Measurements from ENCODE around the gene MAGI2.

The MAGI2 gene

DNA sequence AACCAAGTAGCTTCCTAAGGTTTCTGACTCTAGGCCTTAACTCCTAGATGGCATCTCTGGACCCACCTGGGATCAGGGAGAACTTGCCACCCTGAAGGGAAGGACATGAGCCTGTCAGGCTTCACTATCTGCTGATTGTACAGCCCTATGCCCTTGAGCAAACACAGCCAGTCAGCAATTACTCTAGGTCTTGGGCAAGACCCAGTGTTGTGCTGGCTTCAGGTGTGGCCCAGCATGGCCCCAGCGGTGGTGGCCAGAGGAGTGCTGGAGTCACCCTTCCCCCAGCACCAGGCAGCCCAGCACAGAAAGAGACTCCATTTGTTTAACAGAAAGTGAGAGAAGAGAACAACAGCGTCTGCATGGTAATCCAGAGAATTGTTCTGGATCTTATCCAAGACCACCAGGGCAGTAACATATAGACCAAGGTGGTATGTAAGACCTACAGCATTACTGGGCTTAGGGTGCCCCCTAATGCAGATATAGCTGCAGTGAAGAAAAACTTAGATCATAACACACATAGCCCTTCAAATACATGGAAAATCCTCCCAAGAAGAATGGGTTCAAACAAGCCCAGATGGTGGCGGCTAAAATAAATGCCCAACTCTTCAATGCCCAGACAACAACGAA, 207.7 kb downstream of the MAGI2 start:
- no peak for DNase-seq (ENCODE audit: low read depth)

DNA sequence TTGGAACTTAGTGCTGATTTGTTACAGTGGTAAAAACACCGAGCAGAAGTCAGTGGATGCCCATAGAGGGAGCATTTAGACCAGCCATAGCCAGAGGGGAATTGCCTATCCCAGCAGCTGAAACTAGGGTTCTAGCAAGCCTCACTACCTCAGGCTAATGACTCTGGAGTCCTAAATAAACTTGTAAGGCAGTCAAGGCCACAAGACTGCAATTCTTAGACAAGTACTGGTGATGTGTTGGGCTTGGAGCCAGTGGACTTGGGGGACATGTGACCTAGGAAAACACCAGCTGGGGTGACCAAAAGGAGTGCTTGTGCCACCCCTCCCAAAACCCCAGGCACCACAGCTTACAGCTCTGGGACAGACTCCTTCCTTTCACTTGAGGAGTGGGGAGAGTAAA, 209.0 kb downstream of the MAGI2 start:
- no peak for DNase-seq (ENCODE audit: low read depth)

DNA sequence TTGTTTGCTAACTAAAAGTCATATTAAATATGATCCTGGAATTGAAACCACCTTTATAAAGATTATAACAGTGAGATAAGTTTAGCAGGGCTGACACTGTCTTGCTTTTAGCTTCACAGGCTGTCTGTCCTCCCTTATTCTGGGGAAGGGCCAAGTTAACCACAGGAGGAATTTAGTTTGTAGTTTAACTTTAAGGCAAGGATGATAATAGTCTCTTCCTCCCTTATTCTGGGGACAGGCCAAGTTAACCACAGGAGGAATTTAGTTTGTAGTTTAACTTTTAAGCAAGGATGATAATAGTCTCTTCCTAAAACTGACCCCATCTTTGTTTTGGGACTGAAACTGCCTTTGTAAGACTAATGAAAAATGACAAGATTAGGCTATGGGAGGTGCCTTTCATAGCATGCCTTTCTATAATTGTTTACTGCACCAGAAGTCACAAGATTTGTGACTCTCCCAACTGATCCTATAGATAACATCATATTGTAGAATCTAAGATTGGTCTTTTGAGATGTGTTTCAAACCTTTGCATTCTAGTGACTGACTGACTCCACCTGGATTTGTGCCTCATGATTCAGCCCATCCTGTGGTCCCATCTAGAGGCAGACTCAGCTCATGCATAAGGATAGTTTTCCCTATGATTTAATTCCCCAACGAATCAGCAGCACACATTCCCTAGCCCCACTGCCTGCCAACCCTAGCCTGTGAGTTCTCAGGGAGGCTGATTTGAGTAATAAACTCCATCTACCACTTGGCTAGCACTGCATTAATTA, 212.0 kb downstream of the MAGI2 start:
- peak; percentile 27 for DNase-seq (ENCODE audit: low read depth)

DNA sequence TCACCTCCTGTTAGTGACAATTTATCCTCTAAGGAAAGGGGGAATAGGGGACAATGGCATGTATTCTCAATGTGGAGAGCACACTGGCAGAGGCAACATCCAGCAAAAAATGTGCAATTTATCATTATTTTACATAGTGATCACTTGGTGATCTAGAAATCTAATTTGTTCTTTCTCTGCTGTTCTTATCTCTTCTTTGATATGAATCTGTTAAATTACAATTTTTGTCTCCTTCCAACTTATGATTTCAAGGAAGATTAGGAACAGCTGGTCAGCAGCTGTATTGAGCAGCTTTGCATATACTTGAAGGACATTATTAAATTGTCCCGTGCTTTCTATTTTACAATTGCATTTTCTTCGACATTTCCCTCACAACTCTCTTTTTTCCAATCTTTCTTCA, 213.1 kb downstream of the MAGI2 start:
- DNase-seq (ENCODE audit: low read depth): no peak

DNA sequence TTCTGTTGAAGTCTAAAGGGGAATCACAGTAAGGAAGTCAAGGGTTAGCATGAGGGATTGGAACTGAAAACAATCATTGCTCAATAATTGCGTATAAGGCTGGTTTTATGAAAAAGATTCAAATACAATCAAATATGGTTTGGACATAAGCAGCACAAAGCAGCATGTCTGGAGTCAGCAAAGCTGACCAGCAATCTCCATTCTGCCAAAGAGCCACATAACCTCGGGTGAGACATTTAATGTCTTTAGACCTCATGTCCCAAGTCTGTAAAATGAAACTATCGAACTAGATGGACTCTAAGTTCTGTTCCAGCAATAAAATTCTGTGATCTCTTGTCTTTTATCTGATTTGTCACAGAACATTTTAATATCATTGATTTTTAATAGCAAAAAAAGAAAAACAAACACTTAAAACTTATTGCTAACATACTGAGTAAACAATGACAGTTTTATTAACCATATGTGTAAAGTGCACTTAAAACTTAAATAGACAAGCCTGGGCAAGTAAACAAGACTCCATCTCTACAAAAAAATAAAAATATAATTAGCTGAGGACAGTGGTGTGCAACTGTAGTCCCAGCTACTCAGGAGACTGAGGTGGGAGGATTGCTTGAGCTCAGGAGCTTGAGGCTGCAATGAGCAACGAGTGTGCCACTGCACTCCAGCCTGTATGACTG, 217.0 kb downstream of the MAGI2 start:
- no peak for DNase-seq (ENCODE audit: low read depth)

DNA sequence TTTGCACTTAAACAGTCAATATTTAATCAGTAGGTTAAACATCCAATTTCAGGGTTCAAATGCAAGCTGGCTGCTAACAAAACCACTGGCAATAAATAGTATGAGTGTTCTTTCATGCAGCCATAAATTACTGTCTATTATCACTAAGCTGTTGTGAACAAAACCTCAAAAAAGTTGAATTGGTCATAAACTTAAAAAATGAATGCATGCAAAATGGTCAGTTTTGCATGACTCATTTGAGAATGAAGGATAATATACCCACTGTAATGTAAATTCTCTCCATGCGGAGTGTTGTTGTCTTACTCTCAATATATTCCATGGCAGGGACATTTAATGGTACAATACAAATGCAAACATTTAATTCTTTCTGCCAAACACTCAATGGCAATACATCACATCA, 226.4 kb downstream of the MAGI2 start:
- DNase-seq (ENCODE audit: low read depth): no peak

DNA sequence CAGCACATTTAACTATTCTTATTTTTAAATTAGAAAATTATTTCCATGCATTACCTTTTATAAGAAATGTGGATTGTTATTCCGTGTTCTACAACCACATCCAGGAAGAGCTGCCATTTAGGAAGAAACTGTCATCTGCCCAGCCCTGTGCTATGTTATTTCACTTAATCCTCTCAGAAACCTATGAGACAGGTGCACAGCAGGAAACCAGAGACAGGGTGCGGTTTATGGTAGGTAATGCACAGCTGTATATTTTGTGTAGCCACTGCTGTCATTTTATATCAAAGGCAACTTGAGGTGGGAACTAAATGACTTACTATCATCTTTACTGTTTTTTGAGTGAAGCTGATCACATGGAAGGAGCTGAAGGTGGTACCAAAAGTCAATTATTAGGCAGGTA, 232.3 kb downstream of the MAGI2 start:
- no peak for DNase-seq (ENCODE audit: low read depth)

DNA sequence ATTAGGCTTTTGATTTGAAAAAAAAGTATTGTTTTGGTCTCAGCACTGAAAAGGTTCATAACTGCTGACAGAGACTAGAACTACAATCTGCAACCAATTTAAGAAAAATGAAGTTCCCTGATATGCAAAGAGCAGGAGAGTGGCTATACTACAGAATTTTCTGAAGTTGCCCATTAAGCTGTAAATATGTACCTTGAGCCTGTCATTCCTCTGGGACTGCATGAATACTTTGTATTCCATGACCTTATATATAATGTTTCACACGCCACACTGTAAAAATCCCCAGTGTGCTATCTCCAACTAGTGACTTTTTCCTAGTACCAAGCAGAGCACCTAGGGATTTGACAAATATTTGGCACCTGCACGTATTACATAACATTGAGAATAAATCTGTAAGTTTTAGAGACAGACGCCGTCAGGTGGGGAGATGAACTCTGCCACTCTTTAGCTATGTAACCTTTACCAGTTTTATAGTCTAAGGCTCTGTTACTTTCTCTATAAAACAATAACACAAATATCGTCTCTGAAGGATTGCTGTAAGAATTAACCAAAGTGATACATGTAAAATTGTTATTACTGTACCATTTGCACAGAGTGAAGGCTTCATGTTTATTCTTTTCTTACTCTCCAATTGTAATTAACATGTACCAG, 235.4 kb downstream of the MAGI2 start:
- no peak for DNase-seq (ENCODE audit: low read depth)

DNA sequence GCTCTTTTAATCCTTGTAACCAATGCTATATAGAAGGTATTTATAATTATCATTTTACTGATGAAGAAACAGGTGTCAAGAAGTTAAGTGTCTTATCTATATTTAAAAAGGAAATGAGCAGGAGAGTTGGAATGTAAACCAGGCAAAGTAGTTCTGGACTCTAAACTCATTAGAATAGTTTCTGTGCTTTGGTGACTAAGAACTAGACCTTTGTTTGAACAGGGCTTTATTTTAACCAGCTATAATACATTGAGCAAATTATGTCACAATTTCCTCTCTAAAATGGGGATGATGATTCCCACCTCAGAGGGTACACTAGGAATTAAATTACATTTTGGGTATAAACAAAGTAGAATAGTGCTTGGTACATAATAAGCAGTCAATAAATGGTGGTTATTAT, 236.0 kb downstream of the MAGI2 start:
- no peak for DNase-seq (ENCODE audit: low read depth)

DNA sequence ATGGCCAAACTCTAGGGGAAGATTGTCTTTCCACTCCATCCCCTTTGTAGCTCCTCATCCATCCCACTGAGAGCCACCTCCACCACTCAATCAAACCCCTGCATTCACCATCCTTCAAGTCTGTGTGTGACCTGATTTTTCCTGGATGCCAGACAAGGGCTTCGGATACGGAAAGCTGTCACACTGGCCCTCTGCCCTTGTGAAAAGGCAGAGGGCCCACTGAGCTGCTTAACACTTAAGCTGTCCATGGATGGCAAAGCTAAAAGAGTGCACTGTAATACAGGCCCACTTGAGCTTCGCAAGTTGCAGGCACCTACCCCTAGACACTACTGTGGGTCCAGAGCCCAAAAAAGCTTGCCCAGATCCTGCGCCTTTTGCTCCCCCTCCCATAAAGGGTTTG, 237.2 kb downstream of the MAGI2 start:
- DNase-seq (ENCODE audit: low read depth): no peak

DNA sequence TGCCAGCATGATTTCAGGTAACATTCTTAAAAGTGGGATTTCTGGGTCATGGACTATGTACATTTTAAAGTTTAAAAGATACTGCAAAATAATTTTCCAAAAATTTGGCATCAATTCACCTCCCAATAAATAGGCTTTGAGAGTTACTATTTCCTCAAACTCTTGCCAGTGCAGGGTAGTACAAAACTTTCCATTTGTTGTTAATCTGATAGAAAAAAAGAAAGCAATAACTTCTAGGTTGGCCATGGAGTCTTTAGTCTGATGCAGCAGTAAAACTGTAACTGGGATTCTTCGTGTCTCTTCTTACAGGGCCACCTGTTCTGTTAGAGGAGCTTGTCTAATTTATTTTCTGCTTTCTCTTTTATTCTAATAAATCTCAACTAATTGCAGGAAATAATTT, 241.1 kb downstream of the MAGI2 start:
- DNase-seq (ENCODE audit: low read depth): no peak

DNA sequence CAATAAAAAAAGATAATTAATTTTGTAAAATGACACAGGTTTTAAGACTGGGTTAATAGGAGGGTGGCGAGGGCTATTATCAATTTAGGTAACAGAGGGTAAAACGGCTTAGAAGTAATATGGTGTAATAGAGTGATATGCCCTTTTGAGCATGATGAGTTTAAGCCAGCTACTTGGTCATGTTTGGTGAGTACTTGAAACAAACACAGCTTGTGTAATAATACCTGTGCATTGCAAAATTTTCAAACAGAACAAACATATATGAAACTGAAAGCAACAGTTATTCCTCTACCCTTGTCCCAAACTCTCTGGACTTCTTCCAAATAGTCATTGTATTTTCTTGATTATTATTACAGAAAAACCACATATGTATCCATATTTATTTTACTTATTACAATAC, 241.7 kb downstream of the MAGI2 start:
- no peak for DNase-seq (ENCODE audit: low read depth)

DNA sequence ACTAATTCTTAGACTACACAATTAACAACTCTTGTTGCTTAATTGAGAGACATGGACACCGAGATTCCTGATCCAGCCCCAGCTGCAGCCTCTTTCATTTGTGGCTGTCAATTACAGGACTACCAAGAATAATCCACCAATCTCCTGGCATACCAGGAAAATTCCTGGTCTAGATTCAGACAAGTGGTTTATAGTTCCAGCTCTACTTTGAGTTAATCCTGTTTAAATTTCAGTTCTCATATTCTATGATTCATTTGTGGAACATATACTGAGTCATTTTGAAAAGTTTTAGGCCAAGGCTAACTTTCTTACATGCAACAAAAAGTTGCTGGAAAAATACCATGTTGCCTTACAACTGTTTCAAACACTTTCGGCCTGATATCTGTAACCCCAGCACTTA, 253.5 kb downstream of the MAGI2 start:
- peak; percentile 33 for DNase-seq (ENCODE audit: low read depth)

DNA sequence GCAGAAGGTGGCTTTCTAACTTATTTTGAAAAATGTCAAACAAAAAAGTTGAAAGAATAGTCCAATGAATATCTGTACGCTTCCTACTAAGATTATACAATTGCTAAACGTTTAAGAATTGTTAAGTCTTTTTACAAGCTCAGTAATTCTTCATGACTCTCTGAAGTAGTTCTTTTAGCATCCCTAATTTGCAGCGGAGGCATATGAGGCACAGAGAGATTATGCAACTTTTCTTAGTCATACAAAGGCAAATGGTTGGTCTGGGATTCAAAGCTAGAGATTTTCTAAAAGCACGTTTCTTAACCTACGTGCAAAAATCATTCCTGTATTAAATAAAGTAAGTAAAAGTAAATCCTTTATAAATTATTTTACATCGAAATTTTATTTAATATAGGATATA, 254.2 kb downstream of the MAGI2 start:
- no peak for DNase-seq (ENCODE audit: low read depth)

DNA sequence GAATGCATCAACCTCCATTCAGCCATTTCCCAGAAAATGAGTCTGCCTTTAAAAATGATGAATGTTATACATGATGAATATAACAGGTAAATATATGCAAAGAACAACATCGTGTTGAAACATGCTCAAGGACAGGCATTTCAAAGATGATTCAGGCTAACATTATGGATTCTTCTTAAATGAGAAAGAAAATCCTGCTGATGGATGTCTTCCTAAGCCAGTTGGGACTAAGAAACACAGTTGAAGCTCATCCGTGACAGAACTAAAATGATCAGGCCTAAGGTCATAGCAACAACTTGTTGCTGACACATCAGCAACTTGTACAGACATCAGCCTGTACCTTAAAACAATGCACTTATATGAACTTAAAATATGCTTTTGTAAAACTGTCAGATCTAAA, 267.9 kb downstream of the MAGI2 start:
- DNase-seq (ENCODE audit: low read depth): no peak

DNA sequence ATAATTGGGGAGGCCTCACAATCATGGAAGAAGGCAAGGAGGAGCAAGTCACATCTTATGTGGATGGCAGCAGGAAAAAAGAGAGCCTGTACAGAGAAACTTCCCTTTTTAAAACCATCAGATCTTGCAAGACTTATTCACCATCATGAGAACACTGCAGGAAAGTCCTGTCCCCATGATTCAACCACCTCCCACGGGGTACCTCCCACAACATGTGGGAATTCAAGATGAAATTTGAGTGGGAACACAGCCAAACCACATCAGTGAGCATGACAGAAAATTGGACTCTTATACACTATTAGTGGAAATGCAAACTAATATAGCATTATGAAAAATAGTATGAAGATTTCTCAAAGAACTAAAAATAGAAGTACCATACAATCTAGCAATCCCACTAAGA, 271.2 kb downstream of the MAGI2 start:
- DNase-seq (ENCODE audit: low read depth): peak; percentile 33

DNA sequence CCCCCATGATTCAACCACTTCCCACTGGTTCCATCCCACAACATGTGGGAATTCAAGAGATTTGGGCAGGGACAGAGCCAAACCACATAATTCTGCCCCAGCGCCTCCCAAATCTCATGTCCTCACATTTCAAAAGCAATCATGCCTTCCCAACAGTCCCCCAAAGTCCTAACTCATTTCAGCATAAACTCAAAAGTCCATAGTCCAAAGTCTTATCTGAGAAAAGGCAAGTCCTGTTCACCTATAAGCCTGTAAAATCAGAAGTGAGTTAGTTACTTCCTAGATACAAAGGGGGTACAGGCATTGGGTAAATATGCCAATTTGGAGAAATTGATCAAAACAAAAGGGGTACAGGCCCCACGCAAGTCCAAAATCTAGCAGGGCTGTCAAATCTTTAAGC, 272.9 kb downstream of the MAGI2 start:
- no peak for DNase-seq (ENCODE audit: low read depth)

DNA sequence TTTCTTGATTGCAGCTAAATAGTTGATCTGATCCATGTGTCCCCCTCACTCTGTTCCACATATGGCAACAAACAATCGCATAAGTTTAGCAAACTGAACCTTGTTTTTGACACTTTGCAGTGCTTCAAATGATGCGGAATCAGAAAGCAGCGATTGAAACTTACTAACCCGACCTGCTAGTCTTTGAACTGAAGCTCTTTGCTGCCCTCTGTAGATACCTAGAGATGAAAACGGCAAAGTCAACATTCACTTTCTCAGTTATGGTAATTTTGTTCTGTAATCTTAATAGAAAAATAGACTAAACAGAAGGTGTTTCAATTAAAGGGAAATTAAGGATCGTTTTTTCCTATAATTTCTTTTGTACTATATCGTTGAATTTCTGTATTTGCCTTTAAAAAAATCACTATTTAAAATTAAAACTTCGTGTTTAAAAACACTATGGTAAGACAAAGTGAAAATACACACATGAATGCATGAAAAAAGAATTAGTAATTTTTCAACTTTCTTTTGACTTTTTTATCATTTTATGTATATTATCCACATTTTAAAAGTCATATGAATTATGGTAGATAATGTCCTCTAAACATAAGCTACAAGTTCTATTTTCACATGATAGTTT, 276.5 kb downstream of the MAGI2 start:
- DNase-seq (ENCODE audit: low read depth): peak; percentile 31

DNA sequence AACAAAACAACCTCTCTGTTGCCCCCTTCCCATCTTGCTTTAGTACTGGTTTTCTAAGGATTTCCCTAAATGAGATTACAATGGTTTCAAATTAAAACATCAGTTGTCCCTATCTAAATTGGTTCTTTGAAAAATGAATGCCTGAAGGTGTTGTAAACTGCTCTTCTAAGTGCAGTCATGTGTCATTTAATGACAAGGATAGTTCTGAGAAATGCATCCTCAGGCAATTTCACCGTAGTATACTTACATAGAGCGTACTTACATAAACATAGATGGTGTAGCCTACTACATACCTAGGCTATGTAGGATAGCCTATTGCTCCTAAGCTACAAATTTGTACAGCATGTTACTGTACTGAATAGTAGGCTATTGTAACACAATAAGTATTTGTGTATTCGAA, 278.1 kb downstream of the MAGI2 start:
- DNase-seq (ENCODE audit: low read depth): no peak

DNA sequence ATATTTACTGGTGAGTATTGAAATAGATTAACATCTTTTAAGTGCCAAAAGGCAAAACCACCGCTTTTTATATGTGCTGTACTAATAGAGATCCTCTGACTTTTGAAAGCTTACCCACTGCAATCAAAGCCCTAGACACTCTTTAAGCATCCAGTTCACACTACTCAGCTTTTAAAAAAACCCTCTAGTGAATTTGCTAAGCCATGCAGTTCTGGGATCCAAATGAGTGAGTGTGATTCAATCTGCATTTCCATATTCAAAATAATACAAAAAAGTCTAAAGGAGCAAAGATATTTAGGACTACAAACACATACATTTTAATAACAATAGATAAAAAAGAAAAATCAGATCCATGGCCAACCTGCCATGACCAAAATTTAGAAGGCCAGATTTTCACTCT, 288.2 kb downstream of the MAGI2 start:
- DNase-seq (ENCODE audit: low read depth): no peak

DNA sequence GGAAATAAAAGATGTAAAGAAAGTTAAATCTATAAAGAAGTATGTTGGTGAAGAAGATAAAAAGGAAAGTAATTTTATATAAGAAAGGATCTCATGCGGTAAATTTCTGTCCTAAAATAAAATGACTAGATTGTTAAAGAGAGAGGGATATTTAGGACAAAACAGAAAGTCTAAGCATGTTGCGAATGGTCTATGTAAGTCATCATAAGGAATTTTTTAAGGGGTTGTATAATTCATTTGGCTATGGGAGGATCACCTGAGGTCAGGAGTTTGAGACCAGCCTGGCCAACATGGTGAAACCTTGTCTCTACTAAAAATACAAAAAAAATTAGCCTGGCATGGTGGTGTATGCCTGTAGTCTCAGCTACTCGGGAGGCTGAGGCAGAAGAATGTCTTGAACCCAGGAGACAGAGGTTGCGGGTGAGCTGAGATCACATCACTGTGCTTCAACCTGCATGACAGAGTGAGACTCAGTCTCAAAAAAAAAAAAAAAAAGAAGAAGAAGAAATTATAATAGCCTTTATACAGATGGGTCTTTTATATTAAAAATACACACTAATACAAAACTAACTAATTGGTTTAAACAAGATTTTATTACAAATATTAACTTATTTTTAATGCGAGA, 294.3 kb downstream of the MAGI2 start:
- no peak for DNase-seq (ENCODE audit: low read depth)

DNA sequence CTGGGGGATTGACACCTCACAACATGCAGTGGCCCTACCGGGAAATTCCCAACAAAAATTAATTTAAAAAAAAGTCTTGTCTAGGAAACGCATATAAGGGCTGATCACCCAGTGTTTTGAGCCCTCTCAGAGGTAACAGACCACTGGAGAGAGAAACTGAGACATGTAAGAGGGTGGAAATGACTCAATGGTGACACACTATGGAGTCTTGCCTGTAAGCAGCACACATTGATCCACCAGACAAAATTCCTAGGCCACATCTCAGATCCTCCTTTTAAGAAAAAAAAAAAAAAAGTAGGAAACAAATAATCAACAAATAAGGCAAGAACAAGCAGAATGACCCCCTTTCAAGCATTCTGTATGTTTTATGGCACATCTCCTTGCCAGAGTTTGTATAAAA, 296.2 kb downstream of the MAGI2 start:
- no peak for DNase-seq (ENCODE audit: low read depth)
